ENCODE results near the gene SLC10A3.

Gene SLC10A3, protein sequence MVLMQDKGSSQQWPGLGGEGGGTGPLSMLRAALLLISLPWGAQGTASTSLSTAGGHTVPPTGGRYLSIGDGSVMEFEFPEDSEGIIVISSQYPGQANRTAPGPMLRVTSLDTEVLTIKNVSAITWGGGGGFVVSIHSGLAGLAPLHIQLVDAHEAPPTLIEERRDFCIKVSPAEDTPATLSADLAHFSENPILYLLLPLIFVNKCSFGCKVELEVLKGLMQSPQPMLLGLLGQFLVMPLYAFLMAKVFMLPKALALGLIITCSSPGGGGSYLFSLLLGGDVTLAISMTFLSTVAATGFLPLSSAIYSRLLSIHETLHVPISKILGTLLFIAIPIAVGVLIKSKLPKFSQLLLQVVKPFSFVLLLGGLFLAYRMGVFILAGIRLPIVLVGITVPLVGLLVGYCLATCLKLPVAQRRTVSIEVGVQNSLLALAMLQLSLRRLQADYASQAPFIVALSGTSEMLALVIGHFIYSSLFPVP

DNA sequence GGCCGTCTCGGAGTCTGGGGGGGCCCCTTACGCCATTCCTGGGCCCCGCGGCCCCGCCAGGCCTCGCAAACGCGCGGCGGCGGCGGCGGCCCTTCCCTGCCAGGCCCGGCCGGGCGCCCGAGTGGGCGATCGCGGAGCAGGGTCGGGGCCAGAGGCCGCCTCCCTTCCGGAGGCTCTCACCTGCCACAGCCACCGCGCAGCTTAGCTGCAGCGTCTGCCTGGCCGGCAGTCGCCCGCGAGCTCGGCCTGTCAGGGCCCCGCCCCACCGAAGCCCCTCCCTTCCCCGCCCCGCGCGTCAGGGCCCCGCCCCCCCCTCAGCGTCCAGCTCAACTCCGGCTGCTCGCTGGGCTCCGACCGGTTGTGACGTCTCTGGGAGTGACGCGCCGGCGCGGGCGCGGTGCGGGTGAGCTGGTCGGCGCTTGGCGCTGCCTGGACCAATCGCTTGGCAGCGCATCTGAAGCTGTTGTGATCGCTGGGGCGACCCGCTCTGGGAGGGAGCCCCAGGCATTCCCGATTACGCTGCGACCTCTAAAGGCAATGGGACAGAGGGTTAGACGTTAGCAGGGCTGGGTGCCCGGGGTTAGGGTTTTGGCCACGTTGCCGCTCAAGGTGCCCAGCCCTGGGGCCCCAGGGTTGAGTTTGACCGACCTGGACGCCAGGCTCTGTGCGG is at the start of gene SLC10A3:
Gene SLC10A3 (minus strand): TSS at position 216 of the 670 bp plus-strand sequence. CDS start 1,689 bp downstream, outside the sequence.
- peak; percentile 86 for DNase-seq

DNA sequence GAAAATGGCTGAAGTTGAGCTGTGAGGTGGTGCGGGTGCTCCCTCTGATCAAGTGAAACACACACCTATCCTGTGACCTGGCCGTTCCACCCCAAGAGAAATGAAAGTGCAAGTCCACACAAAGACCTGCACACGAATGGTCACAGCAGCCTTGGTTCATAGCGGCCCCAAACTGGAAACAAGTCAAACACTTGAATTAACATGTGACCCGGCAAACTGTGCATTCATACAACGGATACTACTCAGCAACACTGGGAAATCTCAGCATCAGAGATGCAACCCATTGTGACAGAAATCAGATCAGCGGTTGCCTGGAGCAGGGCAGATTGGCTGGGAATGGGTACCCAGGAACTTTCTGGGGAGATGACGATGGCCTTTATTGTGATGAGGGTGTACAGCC is 48.6 kb upstream of the SLC10A3 start:
- DNase-seq: no peak

DNA sequence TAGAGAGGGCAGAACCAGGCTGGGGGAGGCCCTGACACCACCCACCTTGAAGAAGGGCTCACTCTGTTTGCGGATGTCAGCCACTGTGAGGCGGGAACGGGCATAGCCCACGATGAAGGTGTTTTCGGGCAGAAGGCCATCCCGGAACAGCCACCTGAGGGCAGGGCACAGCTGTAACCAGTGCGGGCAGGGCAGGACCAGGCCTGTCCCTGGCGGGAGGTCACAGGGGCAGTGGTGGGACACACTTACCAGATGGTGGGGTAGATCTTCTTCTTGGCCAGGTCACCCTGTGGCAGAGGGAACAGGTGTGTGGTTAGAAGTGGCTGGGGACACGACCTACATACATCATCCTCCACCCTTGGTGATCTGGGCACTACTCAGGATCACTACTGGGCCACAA is 45.5 kb upstream of the SLC10A3 start:
- no peak for DNase-seq

DNA sequence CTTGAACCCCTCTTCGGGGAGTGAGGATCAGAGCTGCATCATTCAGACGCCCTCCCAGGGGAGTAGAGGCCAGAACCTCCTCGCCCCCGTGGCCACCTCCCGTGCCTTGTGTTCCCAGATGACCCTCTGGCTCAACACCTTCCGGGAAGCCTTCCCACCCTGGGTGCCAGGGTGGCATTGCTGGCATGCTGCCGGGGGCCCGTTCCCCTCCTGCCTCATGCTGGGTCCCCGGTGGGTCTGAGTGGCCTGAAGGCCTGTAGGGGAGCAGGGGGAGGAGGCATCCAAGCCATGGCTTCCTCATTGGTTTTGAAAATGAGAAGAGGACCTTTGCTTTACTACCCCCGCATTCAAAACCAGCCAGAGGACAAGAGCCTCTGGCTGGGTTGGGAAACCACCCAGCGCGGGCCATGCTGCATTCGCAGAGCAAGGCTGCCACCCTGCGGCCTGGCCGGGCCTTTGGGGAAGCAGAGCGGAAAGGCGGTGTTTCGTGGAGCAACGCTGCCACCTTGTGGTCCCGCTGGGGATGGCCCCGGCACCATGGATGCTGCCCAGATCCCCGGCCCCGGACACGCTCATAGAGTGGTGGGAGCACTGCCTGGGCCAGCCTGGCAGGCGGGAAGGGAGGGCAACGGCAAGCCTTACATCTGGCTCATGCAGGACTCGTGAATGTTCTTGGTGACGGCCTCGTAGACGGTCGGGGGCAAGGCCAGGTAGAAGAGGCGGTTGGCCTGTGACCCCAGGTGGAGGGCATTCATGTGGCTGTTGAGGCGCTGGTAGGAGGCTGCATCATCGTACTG is 44.3 kb upstream of the SLC10A3 start:
- peak; percentile 86 for DNase-seq

DNA sequence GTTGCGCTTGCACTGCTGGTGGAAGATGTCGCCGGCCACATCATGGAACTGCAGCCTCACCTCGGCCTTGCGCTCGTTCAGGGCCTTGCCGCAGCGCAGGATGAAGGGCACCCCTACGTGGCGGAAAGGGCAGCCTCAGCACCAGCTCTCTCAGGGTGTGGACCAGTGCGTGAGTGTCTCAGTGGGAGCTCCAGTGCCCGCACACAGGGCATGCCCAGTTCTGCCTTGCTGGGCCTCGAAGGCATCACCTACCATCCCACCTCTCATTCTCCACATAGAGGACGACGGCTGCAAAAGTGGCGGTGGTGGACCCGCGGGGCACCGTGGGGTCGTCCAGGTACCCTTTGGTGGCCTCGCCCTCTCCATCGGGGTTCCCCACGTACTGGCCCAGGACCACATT is 42.3 kb upstream of the SLC10A3 start:
- no peak for DNase-seq

DNA sequence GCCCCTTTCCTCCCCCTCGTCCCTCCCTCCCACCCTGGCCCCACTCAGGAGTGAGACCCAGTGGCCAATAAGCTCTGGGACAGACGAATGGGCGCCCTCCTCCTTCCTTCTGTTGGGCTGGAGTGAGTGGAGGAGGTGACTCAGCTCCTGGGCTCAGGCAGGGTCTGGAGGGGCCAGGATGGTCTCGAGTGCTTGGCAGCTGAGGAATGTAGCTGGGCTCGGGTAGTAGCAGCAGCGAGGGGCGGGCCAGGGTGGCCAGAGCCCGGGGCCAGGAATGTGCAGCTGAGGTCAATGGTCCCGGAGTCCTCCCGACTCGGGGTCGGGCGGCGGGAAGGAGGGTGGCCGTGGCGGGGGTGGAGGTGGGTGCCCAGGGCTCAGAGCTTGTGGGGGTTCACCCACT is 41.2 kb upstream of the SLC10A3 start:
- no peak for DNase-seq

DNA sequence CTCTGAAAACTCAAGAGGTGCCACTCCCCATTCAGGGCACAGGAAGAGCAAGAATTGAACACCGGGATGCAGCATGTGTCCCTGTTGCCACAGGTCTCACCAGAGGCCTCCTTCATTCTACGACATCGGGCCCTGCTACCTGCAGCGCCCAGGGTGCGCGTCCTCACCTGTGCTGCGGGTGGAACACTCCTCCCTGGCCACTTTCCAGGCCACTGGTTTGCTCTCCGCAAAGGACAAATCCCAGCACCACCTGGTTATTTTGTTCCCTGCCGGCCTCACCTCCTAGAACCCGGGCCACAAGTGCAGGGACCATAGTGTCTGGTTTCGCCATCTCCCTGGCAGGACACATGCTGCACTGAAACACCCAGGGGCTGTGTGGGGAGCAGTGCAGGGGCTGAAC is 39.9 kb upstream of the SLC10A3 start:
- no peak for DNase-seq

DNA sequence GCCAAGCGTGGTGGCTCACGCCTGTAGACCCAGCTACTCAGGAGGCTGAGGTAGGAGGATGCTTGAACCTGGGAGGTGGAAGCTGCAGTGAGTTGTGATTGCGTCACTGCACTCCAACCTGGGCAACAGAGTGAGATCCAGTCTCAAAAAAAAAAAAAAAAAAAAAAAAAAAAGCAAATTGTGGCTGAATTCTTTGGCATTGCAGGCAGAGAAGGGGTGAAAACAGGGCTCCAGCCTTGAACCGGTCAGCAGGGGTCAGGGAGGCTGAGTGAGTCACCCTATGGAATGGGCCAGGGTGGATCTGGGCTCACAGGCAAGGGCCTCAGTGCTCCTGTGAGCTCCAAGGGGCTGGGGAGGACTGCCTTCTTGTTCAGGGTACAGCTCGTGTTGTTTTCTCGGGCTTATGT is 38.8 kb upstream of the SLC10A3 start:
- no peak for DNase-seq

DNA sequence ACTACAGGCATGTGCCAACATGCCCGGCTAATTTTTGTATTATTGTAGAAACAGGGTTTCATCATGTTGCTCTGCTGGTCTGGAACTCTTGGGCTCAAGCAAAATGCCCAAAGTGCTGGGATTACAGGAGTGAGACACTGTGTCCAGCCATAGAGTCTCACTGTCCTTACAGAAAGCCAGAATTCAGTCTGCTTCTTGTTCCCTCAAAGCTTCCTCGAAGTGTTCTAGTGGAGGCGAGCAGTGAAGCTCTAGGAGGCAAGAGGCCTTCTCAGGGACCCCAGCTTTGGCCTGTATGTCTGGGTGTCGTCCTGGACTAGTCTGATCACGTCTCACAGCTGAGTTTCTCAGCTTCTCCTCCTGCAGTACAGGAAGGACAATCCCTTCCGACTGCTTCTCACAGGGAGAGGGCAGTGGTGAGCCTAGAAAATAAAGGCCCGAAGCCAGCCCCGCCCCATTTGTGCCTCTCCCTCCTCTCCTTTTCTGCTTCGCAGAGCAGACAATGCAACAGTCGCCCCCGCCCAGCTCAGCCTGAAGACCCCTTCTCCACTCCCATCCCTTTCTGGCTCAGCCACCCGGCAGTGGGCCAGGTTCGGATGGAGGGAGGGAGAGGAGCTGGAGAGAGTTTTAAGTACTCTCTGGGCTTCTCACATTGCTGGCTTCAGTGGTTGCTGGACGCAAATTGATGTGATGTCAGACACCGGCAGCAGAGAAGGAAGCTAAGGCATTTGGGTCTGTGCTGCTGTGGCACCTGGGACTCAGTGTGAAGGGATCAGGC is 36.7 kb upstream of the SLC10A3 start:
- peak; percentile 84 for DNase-seq

DNA sequence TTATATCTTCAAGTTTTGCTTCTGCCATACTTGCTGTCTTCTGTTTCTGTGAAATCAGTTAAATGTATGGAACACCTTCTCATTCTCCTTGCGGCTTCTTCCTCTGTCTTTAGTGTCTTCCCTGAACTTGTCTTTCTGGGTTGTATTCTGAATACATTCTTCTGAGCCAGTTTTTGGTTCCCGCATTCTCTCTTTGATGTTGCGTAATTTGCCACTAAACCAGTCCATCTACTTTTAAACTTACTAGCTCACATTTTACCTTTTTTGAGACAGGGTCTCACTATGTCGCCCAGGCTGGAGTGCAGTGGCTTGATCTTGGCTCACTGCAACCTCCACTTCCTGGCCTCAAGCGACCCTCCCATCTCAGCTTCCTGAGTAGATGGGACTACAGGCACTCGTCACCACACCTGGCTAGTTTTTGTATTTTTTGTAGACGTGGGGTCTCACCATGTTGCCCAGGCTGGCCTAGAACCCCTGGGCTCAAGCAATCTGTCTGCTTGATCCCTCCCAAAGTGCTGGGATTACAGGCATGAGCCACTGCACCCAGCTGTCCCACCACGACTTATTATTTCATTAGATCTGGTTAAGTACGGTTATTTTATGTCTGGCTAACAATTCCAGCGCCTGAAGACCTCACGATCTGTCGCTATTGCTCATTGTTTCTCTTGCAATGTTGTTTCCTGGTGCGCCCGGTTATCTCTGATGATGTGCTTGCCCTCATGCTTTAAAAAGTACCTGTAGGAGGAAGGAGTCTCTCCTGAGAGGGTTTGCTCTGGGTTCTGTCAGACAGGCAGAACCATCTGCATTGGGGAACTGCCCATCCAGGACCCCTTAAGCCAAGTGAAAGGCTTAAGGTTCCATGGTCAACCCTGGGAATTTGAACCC is 35.4 kb upstream of the SLC10A3 start:
- no peak for DNase-seq

DNA sequence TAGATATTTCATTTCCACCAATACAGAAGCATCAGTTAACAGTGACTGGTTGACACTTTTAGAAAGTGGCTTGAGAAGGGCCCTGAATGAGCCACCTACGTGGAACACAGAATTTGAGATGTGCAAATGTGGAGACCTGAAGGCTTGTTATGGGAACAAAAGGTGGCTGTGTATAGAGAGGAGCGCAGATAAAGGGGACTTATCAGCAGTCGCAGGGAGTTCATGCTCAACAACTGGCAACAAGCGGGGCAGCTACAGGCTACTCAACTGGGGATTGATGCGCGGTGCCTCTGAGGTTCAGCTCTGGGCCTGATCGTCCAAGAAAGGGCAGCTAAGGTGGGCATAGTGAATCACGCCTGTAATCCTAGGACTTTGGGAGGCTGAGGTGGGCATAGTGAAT is 29.0 kb upstream of the SLC10A3 start:
- no peak for DNase-seq

DNA sequence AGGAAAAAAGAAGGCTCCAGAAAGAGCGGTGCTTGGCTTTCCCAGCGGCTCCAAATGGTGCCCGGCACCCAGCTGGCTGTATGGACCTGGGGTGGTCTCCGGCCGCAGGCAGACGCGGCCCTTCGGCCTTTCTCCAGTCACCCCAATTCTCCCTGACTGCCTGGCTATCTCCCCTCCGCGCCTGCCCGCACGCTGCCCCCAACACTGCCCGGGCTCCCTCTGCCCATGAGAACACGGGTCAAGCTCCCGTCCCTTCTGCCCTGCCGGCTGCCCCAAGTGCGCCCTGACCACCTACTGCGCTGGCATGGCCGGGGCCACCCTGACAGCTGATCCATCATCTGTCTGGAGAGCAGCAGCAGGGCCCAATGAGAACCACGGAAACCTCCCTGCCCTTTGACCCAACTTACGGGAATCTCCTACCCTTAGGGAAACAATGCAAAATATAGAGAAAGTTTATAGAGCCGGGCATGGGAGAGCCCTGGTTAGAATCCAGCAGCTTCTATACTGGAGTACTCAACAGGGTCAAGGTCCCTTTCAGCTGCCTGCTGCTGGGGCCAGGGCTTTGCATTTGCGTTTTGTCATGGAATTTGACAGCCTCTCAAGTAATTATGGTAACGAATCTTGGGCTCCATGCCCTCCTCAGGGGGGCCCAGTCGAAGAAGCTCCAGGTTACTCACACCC is 26.8 kb upstream of the SLC10A3 start:
- DNase-seq: peak; percentile 51

DNA sequence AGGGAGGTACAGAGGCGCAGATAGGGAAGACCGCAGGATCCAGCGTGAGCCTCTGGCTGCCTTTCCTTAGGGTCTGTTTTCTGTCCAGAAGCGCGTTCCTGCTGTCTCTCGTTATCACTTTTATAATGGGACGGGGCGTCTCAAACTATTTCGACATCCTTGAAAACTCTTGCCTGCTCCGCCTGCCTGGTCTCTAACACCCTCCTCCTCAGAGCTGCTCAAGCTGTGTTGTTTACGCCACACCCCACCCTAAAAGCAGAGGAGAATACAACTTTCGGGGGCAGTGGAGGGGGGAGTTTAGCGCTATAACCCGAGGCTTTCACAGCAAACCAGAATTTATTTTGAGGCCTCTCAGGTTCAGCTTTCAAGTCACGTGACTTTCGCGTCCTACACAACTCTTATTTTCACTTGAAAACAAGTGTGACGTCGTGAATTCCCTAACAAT is 26.2 kb upstream of the SLC10A3 start:
- DNase-seq: no peak

DNA sequence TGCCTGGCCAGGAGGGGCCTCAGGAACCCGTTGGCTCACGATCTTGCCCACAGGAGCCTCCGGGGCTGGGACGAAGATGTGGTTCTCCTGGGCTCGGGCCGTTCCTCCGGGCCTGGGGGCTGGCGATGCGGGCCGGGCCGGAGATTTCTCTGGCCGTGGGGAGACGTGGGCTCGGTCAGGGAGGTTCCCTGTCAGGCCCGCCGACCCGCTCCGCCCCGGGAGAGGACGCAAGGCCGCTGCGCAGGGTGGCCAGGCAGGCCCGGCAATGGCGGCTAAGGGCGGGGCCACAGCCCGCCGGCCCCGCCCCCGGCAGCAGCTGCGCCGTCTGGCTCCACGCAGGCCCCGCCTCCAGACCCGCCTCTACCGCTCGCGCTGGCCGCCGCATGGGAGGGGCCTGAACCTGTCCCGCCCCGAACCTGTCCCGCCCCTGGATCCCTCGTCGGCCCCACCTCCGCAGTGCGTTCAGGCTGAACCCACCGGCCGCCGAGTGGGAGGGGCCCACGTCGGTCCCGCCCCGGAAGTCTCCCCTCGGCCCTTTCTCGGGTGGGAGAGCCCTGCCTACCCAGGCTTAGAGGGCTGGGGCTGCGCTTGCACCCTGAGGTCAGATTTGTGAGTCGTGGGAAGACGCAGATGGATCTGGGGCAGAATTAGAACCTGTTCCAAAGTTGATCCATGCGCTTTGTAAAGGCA is 25.7 kb upstream of the SLC10A3 start, which contains the start of gene FAM3A:
Gene FAM3A (minus strand): TSS at position 267 of the 690 bp plus-strand sequence. CDS start 460 bp downstream, outside the sequence.
- peak; percentile 89 for DNase-seq

DNA sequence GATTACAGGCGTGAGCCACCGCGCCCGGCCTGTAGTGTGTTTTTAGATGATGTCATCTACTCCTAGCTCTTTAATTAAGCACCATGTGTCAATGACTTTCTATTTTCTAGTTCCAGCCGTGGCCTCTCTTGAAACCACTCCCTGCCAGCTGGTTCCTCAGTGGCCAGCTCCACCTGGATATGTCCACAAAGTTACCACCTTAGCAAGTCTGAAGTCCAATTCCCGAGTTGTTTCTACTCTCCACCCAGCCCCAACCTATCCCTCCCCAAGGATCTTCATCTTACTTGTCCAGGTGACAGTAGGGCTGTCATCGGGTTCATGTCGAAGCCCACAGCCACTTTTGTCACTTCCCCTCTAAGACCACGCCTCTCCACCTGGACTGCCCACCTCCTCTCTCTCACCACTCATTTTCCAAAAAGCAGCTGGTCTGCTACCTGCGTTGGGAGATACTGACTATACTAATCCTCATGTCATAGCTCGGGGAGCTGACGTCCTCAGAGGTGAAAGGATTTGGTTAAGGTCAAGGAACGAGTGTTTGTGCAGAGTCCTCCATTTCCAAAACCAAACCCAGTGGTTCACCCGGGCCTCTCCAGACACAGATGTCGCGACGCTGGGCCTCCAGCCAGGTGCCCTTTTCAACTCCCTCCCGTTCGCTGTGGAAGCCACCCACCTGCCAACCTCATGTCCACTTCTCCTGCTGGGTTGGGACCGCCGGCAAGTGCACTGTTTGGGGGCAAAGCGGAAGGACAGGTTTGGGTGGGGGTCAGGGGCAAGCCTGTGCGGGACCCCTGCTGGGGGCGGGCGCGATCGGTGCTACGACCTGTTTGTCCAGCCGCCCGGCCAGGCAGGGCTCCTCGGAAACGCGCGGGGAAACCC is 24.9 kb upstream of the SLC10A3 start:
- no peak for DNase-seq

DNA sequence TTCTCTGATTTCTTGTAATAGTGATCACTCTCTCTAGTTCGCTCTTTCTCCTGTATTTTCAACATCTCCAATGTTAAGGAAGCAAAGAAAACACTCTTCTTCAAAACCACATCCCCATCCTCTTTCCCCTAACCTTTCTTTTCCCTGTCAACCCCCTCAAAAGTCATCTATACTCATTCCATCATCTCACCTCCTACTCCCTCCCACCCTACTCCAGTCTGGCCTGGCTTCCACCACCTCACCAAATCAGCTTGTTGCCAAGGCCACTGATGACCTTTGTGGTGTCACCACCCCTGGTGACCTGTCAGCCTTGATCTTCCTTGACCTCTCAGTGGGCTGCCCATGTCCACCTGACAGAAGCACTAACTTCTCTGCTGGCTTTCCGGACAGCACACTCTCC is 23.3 kb upstream of the SLC10A3 start:
- no peak for DNase-seq

DNA sequence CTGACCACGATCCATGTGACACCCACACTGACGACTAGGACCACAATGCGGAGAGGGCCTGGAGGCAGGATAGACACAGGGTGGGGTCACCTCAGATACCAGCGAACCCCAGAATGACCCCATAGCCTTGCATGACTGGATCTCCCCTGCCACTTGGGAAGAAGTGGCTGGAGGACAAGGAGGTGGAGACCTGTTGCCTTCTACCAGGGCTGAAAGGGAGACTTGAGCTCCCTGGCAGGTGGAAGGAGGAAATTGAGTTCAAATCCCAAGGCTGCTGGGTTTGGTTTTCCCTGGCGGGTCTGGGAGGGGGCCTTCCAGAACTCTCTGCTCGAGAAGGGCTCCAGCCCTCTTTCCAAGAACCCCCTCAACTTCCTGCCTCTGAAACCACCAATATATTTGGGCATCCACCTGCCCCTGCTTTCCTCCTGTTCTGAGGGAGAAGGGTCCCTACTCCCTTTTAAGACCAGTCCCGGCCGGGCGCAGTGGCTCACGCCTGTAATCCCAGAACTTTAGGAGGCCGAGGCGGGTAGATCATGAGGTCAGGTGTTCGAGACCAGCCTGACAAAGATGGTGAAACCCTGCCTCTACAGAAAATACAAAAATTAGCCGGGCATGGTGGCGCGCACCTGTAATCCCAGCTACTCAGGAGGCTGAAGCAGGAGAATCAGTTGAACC is 22.6 kb upstream of the SLC10A3 start:
- DNase-seq: no peak

DNA sequence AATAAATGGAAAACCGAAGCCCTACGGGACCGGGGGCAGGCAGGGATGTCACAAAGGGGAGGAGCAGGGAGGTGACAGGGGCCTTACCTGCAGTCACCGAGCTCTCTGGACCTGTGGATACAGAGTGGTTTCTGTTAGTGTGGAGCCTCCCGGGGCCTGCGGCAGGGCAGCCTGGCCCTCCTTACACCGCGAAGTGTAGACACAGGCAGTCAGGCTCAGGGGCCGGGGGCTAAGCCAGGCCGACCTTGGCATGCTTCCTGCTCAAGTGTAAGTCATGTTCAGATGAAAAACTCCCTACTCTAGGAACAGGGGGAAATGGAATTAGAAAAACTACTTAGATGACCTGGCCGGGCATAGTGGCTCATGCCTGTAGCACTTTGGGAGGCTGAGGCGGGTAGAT is 21.3 kb upstream of the SLC10A3 start:
- no peak for DNase-seq

Measured in retina (tissue), 1 donor.